PFSK-1 (cell line): ENCODE measurements around the gene ABI3BP.

ENCODE experiments used
- FOXP2 ChIP-seq: optimal IDR thresholded peaks from 2 replicates; pipeline ENCODE3; 2011; ENCODE audit warnings: borderline replicate concordance, control low read depth, inconsistent platforms; ENCODE audit not compliant: insufficient read depth; ENCODE audit errors: extremely low read length, extremely low read depth
- POLR2AphosphoS5 ChIP-seq: IDR thresholded peaks from 2 replicates; pipeline ENCODE4 v1.6.1; 2012; ENCODE audit warnings: low read depth, mild to moderate bottlenecking, control low read depth, low read length, moderate library complexity
- SIN3A ChIP-seq: IDR thresholded peaks from 2 replicates; pipeline ENCODE4 v1.6.1; 2012; ENCODE audit warnings: mild to moderate bottlenecking, low read length, moderate library complexity, borderline replicate concordance; ENCODE audit not compliant: insufficient read depth
- TAF1 ChIP-seq: IDR thresholded peaks from 2 replicates; pipeline ENCODE4 v1.6.1; 2012; ENCODE audit warnings: low read length, control low read depth, borderline replicate concordance; ENCODE audit not compliant: insufficient read depth
- TF ChIP-seq, protein P1 (sequence below), 2 experiments: IDR thresholded peaks; 2 replicates each; pipeline versions ENCODE4 v1.6.1 to v1.8.0; 2011 to 2012; ENCODE audit warnings: low read depth in 2 of 2, low read length in 2 of 2, control low read depth in 1 of 2, inconsistent platforms in 1 of 2, mild to moderate bottlenecking in 1 of 2, moderate library complexity in 1 of 2; ENCODE audit not compliant: insufficient read depth in 1 of 2

Gene ABI3BP

GRCh38 chr3:100803711-100804110 is 189.5 kb downstream of the ABI3BP start:
- TF ChIP-seq, protein P1, sequence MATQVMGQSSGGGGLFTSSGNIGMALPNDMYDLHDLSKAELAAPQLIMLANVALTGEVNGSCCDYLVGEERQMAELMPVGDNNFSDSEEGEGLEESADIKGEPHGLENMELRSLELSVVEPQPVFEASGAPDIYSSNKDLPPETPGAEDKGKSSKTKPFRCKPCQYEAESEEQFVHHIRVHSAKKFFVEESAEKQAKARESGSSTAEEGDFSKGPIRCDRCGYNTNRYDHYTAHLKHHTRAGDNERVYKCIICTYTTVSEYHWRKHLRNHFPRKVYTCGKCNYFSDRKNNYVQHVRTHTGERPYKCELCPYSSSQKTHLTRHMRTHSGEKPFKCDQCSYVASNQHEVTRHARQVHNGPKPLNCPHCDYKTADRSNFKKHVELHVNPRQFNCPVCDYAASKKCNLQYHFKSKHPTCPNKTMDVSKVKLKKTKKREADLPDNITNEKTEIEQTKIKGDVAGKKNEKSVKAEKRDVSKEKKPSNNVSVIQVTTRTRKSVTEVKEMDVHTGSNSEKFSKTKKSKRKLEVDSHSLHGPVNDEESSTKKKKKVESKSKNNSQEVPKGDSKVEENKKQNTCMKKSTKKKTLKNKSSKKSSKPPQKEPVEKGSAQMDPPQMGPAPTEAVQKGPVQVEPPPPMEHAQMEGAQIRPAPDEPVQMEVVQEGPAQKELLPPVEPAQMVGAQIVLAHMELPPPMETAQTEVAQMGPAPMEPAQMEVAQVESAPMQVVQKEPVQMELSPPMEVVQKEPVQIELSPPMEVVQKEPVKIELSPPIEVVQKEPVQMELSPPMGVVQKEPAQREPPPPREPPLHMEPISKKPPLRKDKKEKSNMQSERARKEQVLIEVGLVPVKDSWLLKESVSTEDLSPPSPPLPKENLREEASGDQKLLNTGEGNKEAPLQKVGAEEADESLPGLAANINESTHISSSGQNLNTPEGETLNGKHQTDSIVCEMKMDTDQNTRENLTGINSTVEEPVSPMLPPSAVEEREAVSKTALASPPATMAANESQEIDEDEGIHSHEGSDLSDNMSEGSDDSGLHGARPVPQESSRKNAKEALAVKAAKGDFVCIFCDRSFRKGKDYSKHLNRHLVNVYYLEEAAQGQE (IDR thresholded peaks at IDR 0.05; ENCODE audit: insufficient read depth in 1 of 2, low read depth in 2 of 2, low read length in 2 of 2): no peak
- no peak for TF ChIP-seq SIN3A
- TF ChIP-seq POLR2AphosphoS5: no peak
- TF ChIP-seq FOXP2: no peak
- no peak for TF ChIP-seq TAF1

GRCh38 chr3:100802126-100802525 is 191.1 kb downstream of the ABI3BP start:
- TF ChIP-seq FOXP2: no peak
- TF ChIP-seq SIN3A: no peak
- no peak for TF ChIP-seq POLR2AphosphoS5
- TF ChIP-seq, protein P1 (IDR thresholded peaks at IDR 0.05; ENCODE audit: insufficient read depth in 1 of 2, low read depth in 2 of 2, low read length in 2 of 2): no peak
- TF ChIP-seq TAF1: no peak

- TF ChIP-seq TAF1: no peak
- no peak for TF ChIP-seq SIN3A
Observed at GRCh38 chr3:100798012-100798411, 195.2 kb downstream of the ABI3BP start.

DNA sequence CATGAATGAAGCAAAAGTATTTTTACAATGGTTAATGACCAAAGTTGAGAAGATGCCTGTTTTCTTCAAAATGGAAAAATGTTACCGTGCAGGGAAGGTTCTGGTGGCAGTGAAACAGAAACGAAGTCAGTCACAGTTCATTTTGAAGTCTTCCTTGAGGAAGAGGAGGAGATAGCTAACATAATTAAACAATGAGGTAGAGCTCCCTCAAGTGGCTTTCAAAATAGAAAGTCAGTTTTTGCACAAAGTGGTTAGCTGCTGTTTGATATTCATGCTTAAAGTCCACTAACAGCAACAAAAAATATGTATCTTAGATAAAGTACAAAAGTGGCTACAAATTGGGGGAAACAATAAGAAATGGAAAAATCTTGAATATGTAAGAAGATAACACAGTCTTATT is 196.7 kb downstream of the ABI3BP start:
- TF ChIP-seq POLR2AphosphoS5 (no peak), SIN3A (no peak), TAF1 (no peak)
- TF ChIP-seq, protein P1 (IDR thresholded peaks at IDR 0.05; ENCODE audit: insufficient read depth in 1 of 2, low read depth in 2 of 2, low read length in 2 of 2): no peak

DNA sequence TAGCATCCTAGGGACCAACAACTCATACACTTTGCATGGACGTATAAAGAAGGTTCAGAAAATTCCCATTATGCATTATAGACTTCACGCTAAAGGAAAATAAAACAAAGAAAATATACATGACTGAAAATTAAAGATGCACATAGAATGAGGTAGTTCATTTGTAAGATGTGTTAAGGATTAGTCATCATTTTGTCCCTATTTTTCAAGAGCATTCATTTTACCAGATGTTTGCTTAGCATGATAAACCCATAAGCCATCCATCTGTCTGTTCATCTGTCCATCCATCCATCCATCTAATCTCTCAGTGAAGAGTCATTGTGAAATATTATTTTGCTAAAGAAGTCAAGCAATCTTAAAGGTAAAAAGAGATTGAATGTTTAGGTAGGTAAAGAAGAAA is 203.6 kb downstream of the ABI3BP start:
- no peak for TF ChIP-seq TAF1
- TF ChIP-seq POLR2AphosphoS5: no peak
- TF ChIP-seq FOXP2: no peak
- no peak for TF ChIP-seq SIN3A
- TF ChIP-seq, protein P1 (IDR thresholded peaks at IDR 0.05; ENCODE audit: insufficient read depth in 1 of 2, low read depth in 2 of 2, low read length in 2 of 2): no peak
